Ovary (tissue), 9 donors: ENCODE measurements around the gene HCFC1R1. TPM values are rescaled to one million over a fixed set of nuclear protein-coding genes. Genes with fewer than 3 reads are reported as not detected.

Experiments used
- DNase-seq, 5 donors: peaks; one replicate each; pipeline ENCODE4 v3.0.0-alpha.2; 2019 to 2020
- H3K27ac ChIP-seq, 2 donors: fragments of 200-600 bp; one replicate each; pipeline versions ENCODE4 v1.5.1 to v1.8.0; 2019 to 2022
- H3K27me3 ChIP-seq: fragments of 200-600 bp; one replicate; pipeline ENCODE4 v1.8.0; 2022
- H3K36me3 ChIP-seq: fragments of 200-600 bp; sonication (generic); one replicate; pipeline ENCODE4 v1.5.1; 2019
- H3K4me1 ChIP-seq: one replicate; pipeline ENCODE4 v1.8.1; 2013; ENCODE audit warnings: mild to moderate bottlenecking, moderate library complexity; ENCODE audit not compliant: insufficient read depth
- H3K4me3 ChIP-seq: fragments of 200-600 bp; sonication (generic); one replicate; pipeline ENCODE4 v1.5.1; 2017
- H3K9me3 ChIP-seq, 2 donors: fragments of 200-600 bp in 1 of 2; sonication (generic) in 1 of 2; one replicate each; pipeline versions ENCODE4 v1.5.1 to v1.8.1; 2013 to 2019; ENCODE audit warnings: mild to moderate bottlenecking in 1 of 2, moderate library complexity in 1 of 2
- EP300 ChIP-seq: sonication (generic); formaldehyde crosslinking; IDR thresholded peaks from one replicate; pipeline ENCODE4 v1.6.1; 2017; ENCODE audit warnings: antibody characterized with exemption
- POLR2A ChIP-seq: fragments of 450-650 bp; IDR thresholded peaks from one replicate; pipeline ENCODE4 v1.6.1; 2017; ENCODE audit warnings: antibody characterized with exemption, mild to moderate bottlenecking, moderate library complexity
- WGBS, 3 donors: extraction: QIAGEN DNeasy Blood & Tissue Kit in 1 of 3; methylation state at CpG; one replicate each; pipeline versions ENCODE4 v1.1.5 to v1.1.7; 2013 to 2017; 5-methylcytosine and 5-hydroxymethylcytosine counted together
- intact Hi-C, 4 donors: fragments of 100-400 bp; cut with DNase I; formaldehyde crosslinking; loops; one replicate each; pipeline versions ENCODE4 v1.11.0 to v1.15.1; 2022 to 2023
- polyA plus RNA-seq, 2 donors: library from polyadenylated mRNA; stranded (reverse); fragments of 200-250 nt in 1 of 2; fragments of 350-450 nt in 1 of 2; fragmentation: Illumina TruSeq in 1 of 2; extraction: RNeasy Lipid Tissue Mini Kit (QIAGEN cat#74804) in 1 of 2; gene quantifications; one replicate each; pipeline ENCODE4 v1.2.3, GENCODE V29; 2013 to 2014
- total RNA-seq, 7 donors: library from RNA; depleted of rRNA in 2 of 7; stranded (reverse); fragments of >200 nt in 2 of 7; fragmentation: NEBNext Ultra II Directional in 3 of 7; extraction: Animal tissue kit (Norgen Biotek cat#: 25700) in 3 of 7; gene quantifications; one replicate each; pipeline versions ENCODE4 v1.1.0 to v1.2.4, GENCODE V29; 2016 to 2023
- TF ChIP-seq, protein P1 (sequence below), 3 donors: fragments of 450-650 bp in 2 of 3; fragments of 200-600 bp in 1 of 3; IDR thresholded peaks; one replicate each; pipeline versions ENCODE4 v1.5.1 to v1.8.0; 2016 to 2022; ENCODE audit warnings: antibody characterized with exemption in 3 of 3, mild to moderate bottlenecking in 1 of 3
- donor health status: DM: no; HTN: no; CAD: no; lungs with moderate emphysema.
- donor health status: DM: no; HTN: no; CAD: no.
- donor health status: Bipolar disorder and iron deficiency.
- donor health status: DM: yes; HTN: yes; CAD: no.
- donor health status: DM: no; HTN: no; CAD: no.
- donor health status: DM: yes; HTN: yes; CAD: no.

The HCFC1R1 gene
- total and polyA plus RNA-seq, 9 donors: 15.9 to 82.0 (median 55.1) TPM

DNA sequence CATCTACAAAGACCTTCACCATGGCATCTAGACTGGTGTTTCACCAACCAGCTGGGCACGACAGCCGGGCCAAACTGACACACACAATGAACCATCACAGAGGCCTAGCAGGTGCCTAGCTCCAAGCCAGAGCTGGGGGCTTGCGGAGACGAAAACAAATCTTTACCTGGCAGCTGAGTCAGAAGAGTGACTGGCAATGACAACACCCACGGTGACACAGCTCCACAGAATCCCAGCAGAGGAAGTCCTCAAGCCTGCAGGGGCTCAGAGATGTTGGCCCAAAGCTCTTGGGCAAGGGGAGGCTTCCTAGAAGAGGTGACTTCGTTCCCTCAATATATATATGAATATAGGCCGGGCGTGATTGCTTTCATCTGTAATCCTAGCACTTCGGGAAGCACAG, 27.8 kb upstream of the HCFC1R1 start:
- 66 to 70% (median 66%) methylated on average over 9 of the region's 9 CpGs for WGBS, 3 donors
- no peak overlapping the region for H3K4me3 ChIP-seq
- H3K27me3 ChIP-seq: no peaks in the 10 kb centered on the region
- no peaks in the 10 kb centered on the region for H3K9me3 ChIP-seq
- no peaks in the 10 kb centered on the region for H3K36me3 ChIP-seq
- intact Hi-C loops: loop anchor here in 1 of 4 donors (10.0 kb wide), 1 partner anchor 113 kb away; no protein-coding TSS in a partner anchor
- no peaks in the 10 kb centered on the region for H3K4me1 ChIP-seq
- DNase-seq: no peak
- no peak for TF ChIP-seq POLR2A
- TF ChIP-seq, protein P1, sequence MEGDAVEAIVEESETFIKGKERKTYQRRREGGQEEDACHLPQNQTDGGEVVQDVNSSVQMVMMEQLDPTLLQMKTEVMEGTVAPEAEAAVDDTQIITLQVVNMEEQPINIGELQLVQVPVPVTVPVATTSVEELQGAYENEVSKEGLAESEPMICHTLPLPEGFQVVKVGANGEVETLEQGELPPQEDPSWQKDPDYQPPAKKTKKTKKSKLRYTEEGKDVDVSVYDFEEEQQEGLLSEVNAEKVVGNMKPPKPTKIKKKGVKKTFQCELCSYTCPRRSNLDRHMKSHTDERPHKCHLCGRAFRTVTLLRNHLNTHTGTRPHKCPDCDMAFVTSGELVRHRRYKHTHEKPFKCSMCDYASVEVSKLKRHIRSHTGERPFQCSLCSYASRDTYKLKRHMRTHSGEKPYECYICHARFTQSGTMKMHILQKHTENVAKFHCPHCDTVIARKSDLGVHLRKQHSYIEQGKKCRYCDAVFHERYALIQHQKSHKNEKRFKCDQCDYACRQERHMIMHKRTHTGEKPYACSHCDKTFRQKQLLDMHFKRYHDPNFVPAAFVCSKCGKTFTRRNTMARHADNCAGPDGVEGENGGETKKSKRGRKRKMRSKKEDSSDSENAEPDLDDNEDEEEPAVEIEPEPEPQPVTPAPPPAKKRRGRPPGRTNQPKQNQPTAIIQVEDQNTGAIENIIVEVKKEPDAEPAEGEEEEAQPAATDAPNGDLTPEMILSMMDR (IDR thresholded peaks at IDR 0.05): no peak
- TF ChIP-seq EP300: no peak
- H3K27ac ChIP-seq: no peak overlapping the region

DNA sequence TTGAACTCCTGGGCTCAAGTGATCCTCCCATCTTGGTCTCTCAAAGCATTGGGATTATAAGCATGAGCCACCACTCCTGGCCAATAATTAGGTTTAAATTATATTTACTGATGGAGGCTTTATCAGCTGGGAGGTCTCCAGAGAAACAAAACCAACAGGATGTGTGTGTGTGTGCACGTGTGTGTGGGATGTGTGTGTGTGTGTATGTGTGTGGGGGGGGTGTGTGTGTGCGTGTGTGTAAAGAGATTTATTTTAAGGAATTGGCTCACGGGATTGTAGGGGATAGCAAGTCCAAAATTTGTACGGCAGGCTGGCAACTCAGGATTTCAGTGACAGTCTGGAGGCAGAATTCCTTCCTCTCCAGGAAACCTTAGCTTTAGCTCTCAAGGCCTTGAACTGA, 27.3 kb upstream of the HCFC1R1 start:
- Histone ChIP-seq H3K4me1 (peaks cover under 1% of the 10 kb centered on the region), H3K27me3 (no peaks in the 10 kb centered on the region), H3K27ac (no peak overlapping the region), H3K4me3 (no peak overlapping the region), H3K36me3 (no peaks in the 10 kb centered on the region), H3K9me3 (no peaks in the 10 kb centered on the region)
- TF ChIP-seq EP300: no peak
- TF ChIP-seq POLR2A: no peak
- TF ChIP-seq, protein P1 (IDR thresholded peaks at IDR 0.05): no peak
- intact Hi-C loops: loop anchor here in 1 of 4 donors (10.0 kb wide), 1 partner anchor 114 kb away; no protein-coding TSS in a partner anchor
- no peak for DNase-seq
- WGBS, 3 donors: 4 to 11% (median 8%) methylated on average over 4 of the region's 4 CpGs

DNA sequence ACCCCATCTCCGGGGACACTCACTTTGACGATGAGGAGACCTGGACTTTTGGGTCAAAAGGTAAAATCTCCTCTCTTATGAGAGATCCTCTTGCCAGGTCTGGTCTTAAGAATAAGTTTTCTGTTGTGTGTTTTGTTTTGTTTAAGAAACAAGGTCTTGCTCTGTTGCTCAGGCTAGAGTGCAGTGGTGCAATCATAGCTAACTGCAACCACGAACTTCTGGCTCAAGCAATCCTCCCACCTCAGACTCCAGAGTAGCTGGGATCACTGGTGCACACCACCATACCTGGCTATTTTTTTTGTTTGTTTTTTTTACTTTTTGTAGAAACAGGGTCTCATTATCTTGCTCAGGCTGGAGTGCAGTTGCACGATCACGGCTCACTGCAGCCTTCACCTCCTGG, 26.7 kb upstream of the HCFC1R1 start:
- no peak for TF ChIP-seq EP300
- TF ChIP-seq, protein P1 (IDR thresholded peaks at IDR 0.05): no peak
- TF ChIP-seq POLR2A: no peak
- H3K27me3 ChIP-seq: no peaks in the 10 kb centered on the region

DNA sequence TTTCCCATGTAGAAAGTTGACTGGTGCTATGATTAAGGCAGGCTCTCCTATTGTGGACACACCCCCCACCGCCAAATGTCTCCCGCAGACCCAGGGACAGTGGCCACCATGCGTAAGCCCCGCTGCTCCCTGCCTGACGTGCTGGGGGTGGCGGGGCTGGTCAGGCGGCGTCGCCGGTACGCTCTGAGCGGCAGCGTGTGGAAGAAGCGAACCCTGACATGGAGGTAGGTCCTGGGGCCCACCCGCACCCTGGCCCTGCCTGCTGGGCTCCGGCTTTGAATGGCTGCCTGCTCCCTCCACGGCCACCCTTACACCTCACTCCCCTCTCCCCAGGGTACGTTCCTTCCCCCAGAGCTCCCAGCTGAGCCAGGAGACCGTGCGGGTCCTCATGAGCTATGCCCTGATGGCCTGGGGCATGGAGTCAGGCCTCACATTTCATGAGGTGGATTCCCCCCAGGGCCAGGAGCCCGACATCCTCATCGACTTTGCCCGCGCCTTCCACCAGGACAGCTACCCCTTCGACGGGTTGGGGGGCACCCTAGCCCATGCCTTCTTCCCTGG, 26.3 kb upstream of the HCFC1R1 start:
- TF ChIP-seq, protein P1 (IDR thresholded peaks at IDR 0.05): no peak
- Histone ChIP-seq H3K27me3 (no peaks in the 10 kb centered on the region), H3K27ac (no peak overlapping the region), H3K36me3 (no peaks in the 10 kb centered on the region), H3K4me3 (no peak overlapping the region), H3K9me3 (no peaks in the 10 kb centered on the region), H3K4me1 (peaks cover 5% of the 10 kb centered on the region)
- WGBS, 3 donors: 74 to 78% (median 74%) methylated on average over 26 of the region's 26 CpGs
- intact Hi-C loops: loop anchor here in 1 of 4 donors (10.0 kb wide), 1 partner anchor 115 kb away; no protein-coding TSS in a partner anchor
- DNase-seq: no peak

More for the DNA sequence above, 26.7 kb upstream of the HCFC1R1 start:
- 37 to 52% (median 46%) methylated on average over 5 of the region's 5 CpGs for WGBS, 3 donors
- DNase-seq: no peak
- Histone ChIP-seq H3K4me3 (no peak overlapping the region), H3K4me1 (peaks cover 5% of the 10 kb centered on the region), H3K9me3 (no peaks in the 10 kb centered on the region), H3K36me3 (no peaks in the 10 kb centered on the region), H3K27ac (no peak overlapping the region)
- intact Hi-C loops: loop anchor here in 1 of 4 donors (10.0 kb wide), 1 partner anchor 114 kb away; no protein-coding TSS in a partner anchor
